Measurements from ENCODE around the gene C1orf198.
A peak's percentile ranks its signal among the peaks of the same experiment; 100 is the strongest.

C1orf198 gene

GRCh38 chr1:230891413-230891812, 23.1 kb upstream of the C1orf198 start:
- DNase-seq, result no peak

- no peak for DNase-seq
Measured at GRCh38 chr1:230884646-230885045, 16.3 kb upstream of the C1orf198 start.

- DNase-seq, result no peak
Measured at GRCh38 chr1:230883967-230884366, 15.6 kb upstream of the C1orf198 start.

GRCh38 chr1:230879778-230880177, 11.5 kb upstream of the C1orf198 start:
- DNase-seq, result no peak

- no peak for DNase-seq
Measured at GRCh38 chr1:230878591-230878990, 10.3 kb upstream of the C1orf198 start.

GRCh38 chr1:230877924-230878590, 9.7 kb upstream of the C1orf198 start:
- no peak for DNase-seq

- no peak for DNase-seq
Measured at GRCh38 chr1:230877146-230877923, 9.0 kb upstream of the C1orf198 start.

GRCh38 chr1:230876660-230877059, 8.3 kb upstream of the C1orf198 start:
- no peak for DNase-seq

- DNase-seq, result no peak
Measured at GRCh38 chr1:230875370-230875769, 7.0 kb upstream of the C1orf198 start.

- no peak for DNase-seq
Measured at GRCh38 chr1:230870916-230871315, 2.6 kb upstream of the C1orf198 start.

- DNase-seq, result no peak
Measured at GRCh38 chr1:230869500-230869899, 1.2 kb upstream of the C1orf198 start.

- DNase-seq, result peak; percentile 47
Measured at GRCh38 chr1:230868736-230869385, 540 bp upstream of the C1orf198 start.

- no peak for DNase-seq
Measured at GRCh38 chr1:230867101-230867902, 1.0 kb downstream of the C1orf198 start.

GRCh38 chr1:230866171-230867070, 1.9 kb downstream of the C1orf198 start:
- no peak for DNase-seq

- no peak for DNase-seq
Measured at GRCh38 chr1:230865062-230865817, 3.1 kb downstream of the C1orf198 start.

GRCh38 chr1:230864441-230864840, 3.9 kb downstream of the C1orf198 start:
- no peak for DNase-seq

- no peak for DNase-seq
Measured at GRCh38 chr1:230863449-230863848, 4.9 kb downstream of the C1orf198 start.

- no peak for DNase-seq
Measured at GRCh38 chr1:230861970-230862595, 6.2 kb downstream of the C1orf198 start.

- no peak for DNase-seq
Measured at GRCh38 chr1:230861489-230861888, 6.8 kb downstream of the C1orf198 start.

GRCh38 chr1:230860617-230861384, 7.5 kb downstream of the C1orf198 start:
- no peak for DNase-seq

Data from T1000 (cell line).